K562 (cell line): ENCODE results near the gene NMNAT3. TPM values are rescaled to one million over a fixed set of nuclear protein-coding genes. Genes with fewer than 3 reads are reported as not detected.

Source experiments
- ATAC-seq: fragments of 200-7000 bp; cut with Tn5 transposase; 3 replicates; pipeline ENCODE4 v1.9.1; 2020; ENCODE audit warnings: moderate library complexity
- BruUV-seq: library from RNA; stranded (reverse); fragments of 400-500 nt; replicated peaks from 2 replicates; lab custom pipeline; 2021; lab: Mats Ljungman, UMichigan
- CTCF ChIA-PET: fragments of 300-600 bp; formaldehyde crosslinking; extraction: SDS; loops from one replicate; lab custom pipeline; 2021; ENCODE audit warnings: low intra/inter-chr PET ratio; lab: Yijun Ruan, JAX
- POLR2A ChIA-PET: fragments of 300-600, 350-650 bp; sonication (Branson Sonifier 250); formaldehyde crosslinking; extraction: SDS; loops from one replicate; lab custom pipeline; 2021; ENCODE audit warnings: antibody characterized with exemption, inconsistent platforms; lab: Yijun Ruan, JAX
- DNase-seq, 4 experiments: peaks; one replicate each; pipeline versions ENCODE4 v3.0.0 to v3.0.0-alpha.2; 2011 to 2018; ENCODE audit warnings: low spot score in 3 of 4, mixed read lengths in 3 of 4; ENCODE audit errors: extremely low read depth in 1 of 4
- FAIRE-seq: peaks from 2 replicates; lab custom pipeline; 2011; peaks lifted over from hg19 to GRCh38; lab: Jason Lieb, UNC
- H2AFZ ChIP-seq: 2 replicates; pipeline ENCODE4 v1.6.0; 2011; ENCODE audit warnings: low read depth, low read length, control low read depth, inconsistent platforms
- H3K27ac ChIP-seq: fragments of 200-600 bp; 3 replicates; pipeline ENCODE4 v1.8.0; 2011; ENCODE audit warnings: low read depth, mild to moderate bottlenecking, control low read depth, inconsistent platforms, low read length, moderate library complexity, mixed read lengths; ENCODE audit errors: extremely low read depth
- H3K27me3 ChIP-seq, 2 experiments: fragments of 300-600 bp in 1 of 2; 2 replicates in 1 of 2; 3 replicates in 1 of 2; pipeline versions ENCODE4 v1.6.0 to v1.8.0; 2011; ENCODE audit warnings: inconsistent platforms in 2 of 2, low read length in 2 of 2, mild to moderate bottlenecking in 1 of 2, mixed read lengths in 1 of 2, moderate library complexity in 1 of 2; ENCODE audit not compliant: control insufficient read depth in 2 of 2, insufficient read depth in 2 of 2
- H3K36me3 ChIP-seq: fragments of 300-600 bp; 3 replicates; pipeline ENCODE4 v1.8.0; 2011; ENCODE audit warnings: mild to moderate bottlenecking, low read length, inconsistent platforms; ENCODE audit not compliant: control insufficient read depth, insufficient read depth
- H3K4me1 ChIP-seq, 2 experiments: fragments of 200-600 bp in 1 of 2; replicated peaks in 1 of 2; 2 replicates in 1 of 2; 3 replicates in 1 of 2; pipeline versions ENCODE4 v1.5.1 to v1.8.0; 2011; ENCODE audit warnings: inconsistent platforms in 2 of 2, low read length in 2 of 2, mild to moderate bottlenecking in 1 of 2, mixed read lengths in 1 of 2, moderate library complexity in 1 of 2; ENCODE audit not compliant: control insufficient read depth in 2 of 2, insufficient read depth in 2 of 2
- H3K4me2 ChIP-seq: 2 replicates; pipeline ENCODE4 v1.6.1; 2011; ENCODE audit warnings: low read length, control low read depth, inconsistent platforms, mixed read lengths; ENCODE audit not compliant: insufficient read depth
- H3K4me3 ChIP-seq: fragments of 200-600 bp; sonication (generic), shearing (Covaris generic); 2 replicates; pipeline ENCODE4 v1.5.1; 2016; ENCODE audit warnings: control low read depth, inconsistent platforms
- H3K79me2 ChIP-seq: fragments of 200-600 bp; 3 replicates; pipeline ENCODE4 v1.8.0; 2011; ENCODE audit warnings: low read length, inconsistent platforms; ENCODE audit not compliant: control insufficient read depth, insufficient read depth
- H3K9ac ChIP-seq, 2 experiments: 2 replicates each; pipeline versions ENCODE4 v1.6.0 to v1.6.1; 2011; ENCODE audit warnings: low read depth in 2 of 2, low read length in 2 of 2, control low read depth in 1 of 2, inconsistent platforms in 1 of 2, mild to moderate bottlenecking in 1 of 2, mixed read lengths in 1 of 2; ENCODE audit not compliant: insufficient read depth in 1 of 2
- H3K9me1 ChIP-seq: one replicate; pipeline ENCODE4 v1.6.0; 2011; ENCODE audit warnings: inconsistent platforms, mild to moderate bottlenecking, low read length, moderate library complexity; ENCODE audit not compliant: control insufficient read depth, insufficient read depth
- H3K9me3 ChIP-seq: replicated peaks from 2 replicates; pipeline ENCODE4 v1.5.1; 2011; ENCODE audit warnings: low read depth, low read length, inconsistent platforms; ENCODE audit not compliant: control insufficient read depth, insufficient read depth
- H4K20me1 ChIP-seq: replicated peaks from 2 replicates; pipeline ENCODE4 v1.6.1; 2011; ENCODE audit warnings: low read length, inconsistent platforms, mixed read lengths; ENCODE audit not compliant: control insufficient read depth, insufficient read depth
- FOXO4 ChIP-seq: fragments of 450-650 bp; formaldehyde crosslinking; IDR thresholded peaks from 2 replicates; pipeline ENCODE4 v1.4.0; 2020; ENCODE audit warnings: mild to moderate bottlenecking, moderate library complexity
- KAT7 ChIP-seq: sonication (generic); formaldehyde crosslinking; IDR thresholded peaks from 2 replicates; pipeline ENCODE4 v1.8.0; 2022; ENCODE audit warnings: missing genetic modification reagents, mild to moderate bottlenecking, borderline replicate concordance
- PHB ChIP-seq: fragments of 250-450 bp; sonication (Bioruptor Pico); IDR thresholded peaks from 2 replicates; pipeline ENCODE4 v1.5.0; 2021
- PHB2 ChIP-seq: fragments of 450-650 bp; IDR thresholded peaks from 2 replicates; pipeline ENCODE4 v1.6.1; 2017; ENCODE audit warnings: low read depth
- POLR2A ChIP-seq: fragments of 450-650 bp; conservative IDR thresholded peaks from 2 replicates; pipeline ENCODE4 v1.6.1; 2016
- SFPQ ChIP-seq: fragments of 200-400 bp; formaldehyde crosslinking; IDR thresholded peaks from 2 replicates; pipeline ENCODE4 v1.6.1; 2017; ENCODE audit warnings: mild to moderate bottlenecking, low read depth, low read length, moderate library complexity
- SMARCA4 ChIP-seq: fragments of 450-650 bp; IDR thresholded peaks from 2 replicates; pipeline ENCODE4 v1.6.1; 2016
- TSC22D4 ChIP-seq: fragments of 450-650 bp; IDR thresholded peaks from 2 replicates; pipeline ENCODE4 v1.6.1; 2016; ENCODE audit warnings: missing genetic modification characterization, missing biosample characterization, control low read depth
- ZBTB11 ChIP-seq, 3 experiments: fragments of 200-800 bp in 1 of 3; fragments of 250-450 bp in 1 of 3; fragments of 450-650 bp in 1 of 3; sonication (Bioruptor Pico) in 1 of 3; sonication (Bioruptor generic) in 1 of 3; formaldehyde crosslinking in 1 of 3; IDR thresholded peaks; 2 replicates each; pipeline versions ENCODE4 v1.6.1 to v1.8.0; 2016 to 2022; ENCODE audit warnings: mild to moderate bottlenecking in 2 of 3, missing genetic modification characterization in 2 of 3, missing compliant biosample characterization in 1 of 3, moderate library complexity in 1 of 3
- ZBTB33 ChIP-seq: sonication (generic); formaldehyde crosslinking; IDR thresholded peaks from 2 replicates; pipeline ENCODE4 v1.8.1; 2023; ENCODE audit warnings: mild to moderate bottlenecking, missing genetic modification reagents
- ZNF239 ChIP-seq: fragments of 250-450 bp; sonication (Bioruptor Pico); IDR thresholded peaks from 2 replicates; pipeline ENCODE4 v1.4.0; 2020; ENCODE audit warnings: mild to moderate bottlenecking
- in situ Hi-C: fragments of 300-500 bp; cut with MboI; formaldehyde crosslinking; loops from 4 replicates; pipeline ENCODE4 v1.15.0; 2018; ENCODE audit warnings: inconsistent platforms, mixed read lengths
- intact Hi-C: fragments of 100-400 bp; cut with micrococcal nuclease; formaldehyde crosslinking; loops from 2 replicates; pipeline ENCODE4 v1.14.2; 2022
- polyA plus RNA-seq, 8 experiments: library from polyadenylated mRNA; depleted of rRNA in 4 of 8; stranded (reverse) in 5 of 8; unstranded in 3 of 8; fragments of >200 nt; fragmentation: Nextera tagmentation in 2 of 8; fragmentation: Illumina TruSeq in 1 of 8; extraction: Ambion mirVana in 2 of 8; extraction: Trizol in 1 of 8; gene quantifications; 2 replicates each; pipeline versions ENCODE4 v1.2.1 to v1.2.3, GENCODE V29; 2011 to 2014; ENCODE audit warnings: inconsistent platforms in 1 of 8, missing spikeins in 1 of 8
- total RNA-seq, 7 experiments: library from RNA; depleted of rRNA in 6 of 7; stranded (reverse); fragments of >200 nt in 6 of 7; fragmentation: Illumina TruSeq in 2 of 7; extraction: Trizol in 2 of 7; gene quantifications; 2 replicates each; pipeline versions ENCODE4 v1.2.1 to v1.2.3, GENCODE V29; 2011 to 2021; ENCODE audit warnings: low replicate concordance in 1 of 7

Gene NMNAT3
- total and polyA plus RNA-seq, 9 of the 15 experiments (the other 6 are each of a cell fraction or from before 2014, with no cell fraction given): 2.3 to 12.5 (median 6.6) TPM

GRCh38 chr3:139577909-139578308, 99.9 kb downstream of the NMNAT3 start:
- intact Hi-C loops: no loop called here
- Histone ChIP-seq H4K20me1 (no peaks in the 10 kb centered on the region), H3K27me3 (no peaks in the 10 kb centered on the region), H3K4me1 (no peaks in the 10 kb centered on the region), H2AFZ (no peak overlapping the region), H3K9me1 (no peaks in the 10 kb centered on the region), H3K36me3 (no peaks in the 10 kb centered on the region), H3K9me3 (no peaks in the 10 kb centered on the region), H3K4me3 (no peak overlapping the region), H3K4me2 (no peak overlapping the region), H3K27ac (no peak overlapping the region), H3K79me2 (no peaks in the 10 kb centered on the region), H3K9ac (no peak overlapping the region)
- no peak for DNase-seq
- TF ChIP-seq FOXO4 (CRISPR knock-in tag): no peak
- TF ChIP-seq SFPQ: no peak
- no peak for TF ChIP-seq TSC22D4 (tag)
- no peak for TF ChIP-seq ZNF239 (CRISPR knock-in tag)
- TF ChIP-seq ZBTB11 (CRISPR knock-in tag; IDR thresholded peaks at IDR 0.05): no peak
- no peak for TF ChIP-seq ZBTB33 (CRISPR knock-in tag)
- no peak for TF ChIP-seq KAT7 (CRISPR knock-in tag)
- TF ChIP-seq PHB2: no peak
- TF ChIP-seq SMARCA4: no peak
- no peak for TF ChIP-seq PHB (CRISPR knock-in tag)
- TF ChIP-seq POLR2A: no peak
- BruUV-seq: no TSS peak
- FAIRE-seq: no peak
- ATAC-seq: no peak
- CTCF ChIA-PET: no interaction called here
- in situ Hi-C loops: no loop called here
- POLR2A ChIA-PET: interaction anchor here (0.6 kb wide), 1 partner anchor 1267 kb away, joined by 3 read pairs; no protein-coding TSS in a partner anchor
